ENCODE measurements around the gene DNTT. TPM values are rescaled to one million over a fixed set of nuclear protein-coding genes. Genes with fewer than 3 reads are reported as not detected.

Gene DNTT
- total and polyA plus RNA-seq, 2 of the 13 experiments (the other 11 are each of a cell fraction or from before 2014, with no cell fraction given): not detected

DNA sequence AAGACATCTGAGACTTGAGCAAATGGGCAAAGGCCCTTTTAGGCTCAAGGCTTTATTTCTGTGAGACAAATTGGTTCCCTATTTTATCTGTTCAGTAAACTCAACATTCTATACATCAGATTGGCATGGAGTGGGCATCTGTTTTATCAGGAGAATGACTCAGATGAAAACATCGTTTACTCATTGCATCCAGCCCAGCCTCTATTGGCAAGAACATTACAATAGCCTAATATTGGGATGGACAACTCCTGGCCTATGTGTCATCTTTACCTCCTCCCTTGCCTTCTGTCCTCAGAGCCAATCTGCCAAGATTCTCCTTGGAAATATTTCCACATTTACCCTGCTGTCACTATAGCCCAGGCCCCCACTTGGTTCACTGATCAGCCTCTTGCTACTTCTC lies 27.4 kb upstream of the DNTT start:
- Histone ChIP-seq H2AFZ (ENCODE audit: low read length) (no peak overlapping the region), H4K20me1 (ENCODE audit: insufficient read depth, low read length) (no peaks in the 10 kb centered on the region), H3K4me2 (ENCODE audit: low read depth, low read length) (no peak overlapping the region), H3K36me3 (replicated peaks in 1 of 2; ENCODE audit: control insufficient read depth in 1 of 2, insufficient read depth in 2 of 2, low read length in 2 of 2) (no peaks in the 10 kb centered on the region), H3K4me1 (ENCODE audit: insufficient read depth, low read length) (no peaks in the 10 kb centered on the region), H3K4me3 (replicated peaks in 1 of 3; ENCODE audit: insufficient read depth in 1 of 3, low read depth in 2 of 3, low read length in 3 of 3) (no peak overlapping the region), H3K9ac (ENCODE audit: insufficient read depth, low read depth, low read length) (no peak overlapping the region), H3K27ac (ENCODE audit: extremely low read length, insufficient read depth, low read length) (no peak overlapping the region), H3K27me3 (ENCODE audit: control insufficient read depth in 1 of 2, insufficient read depth in 2 of 2, low read length in 2 of 2) (0 out of 5 replicates have a peak, but pooled peaks cover 0 to 1% of the 10 kb centered on the region in 2 experiments), H3K9me3 (ENCODE audit: low read length) (no peaks in the 10 kb centered on the region), H3K79me2 (ENCODE audit: insufficient read depth, low read length) (no peaks in the 10 kb centered on the region)
- DNase-seq (ENCODE audit: low spot score) (no peak), FAIRE-seq (no peak), ATAC-seq (no peak)
- no TSS peak for BruUV-seq (replicated peaks)
- TF ChIP-seq GATAD2A (CRISPR knock-in tag; IDR thresholded peaks at IDR 0.05) (no peak), NR1H2 (CRISPR knock-in tag; IDR thresholded peaks at IDR 0.05; ENCODE audit: borderline replicate concordance, low read depth) (no peak), SOX5 (CRISPR knock-in tag; IDR thresholded peaks at IDR 0.05; ENCODE audit: borderline replicate concordance) (no peak), BRD4 (CRISPR knock-in tag; IDR thresholded peaks at IDR 0.05) (no peak), SNAI1 (CRISPR knock-in tag; IDR thresholded peaks at IDR 0.05; ENCODE audit: borderline replicate concordance) (no peak), IRX3 (CRISPR knock-in tag; IDR thresholded peaks at IDR 0.05; ENCODE audit: borderline replicate concordance, low read depth) (no peak), XBP1 (CRISPR knock-in tag; IDR thresholded peaks at IDR 0.05) (no peak), KLF15 (CRISPR knock-in tag; IDR thresholded peaks at IDR 0.05; ENCODE audit: borderline replicate concordance) (no peak), ZNF678 (CRISPR knock-in tag; IDR thresholded peaks at IDR 0.05) (no peak), ETV6 (CRISPR knock-in tag; conservative IDR thresholded peaks at IDR 0.05) (no peak), ZNF20 (CRISPR knock-in tag; IDR thresholded peaks at IDR 0.05) (no peak), PRMT3 (CRISPR knock-in tag; IDR thresholded peaks at IDR 0.05; ENCODE audit: borderline replicate concordance, low read depth) (no peak)
- WGBS (ENCODE audit: low lambda C conversion rate): 8% methylated on average over 1 of the region's 1 CpG
- in situ Hi-C loops (cut with HindIII; ENCODE audit: extremely low pct_ligation_motif_present, low pct_unique_long_range_greater_than_20kb): no loop called here
- intact Hi-C loops (cut with micrococcal nuclease; ENCODE audit: unreplicated experiment): no loop called here
- CTCF ChIA-PET (ENCODE audit: low intra/inter-chr PET ratio, low total read pairs): no interaction called here
- POLR2A ChIA-PET: no interaction called here
